Measurements from ENCODE around the gene NFU1.

Gene NFU1

GRCh38 chr2:69483024-69483423 is 45.8 kb upstream of the NFU1 start (continued):
- TF ChIP-seq ZNF501 (tag by site-specific recombination; IDR thresholded peaks at IDR 0.05): no peak
- no peak for TF ChIP-seq BCL6B (tag by site-specific recombination; IDR thresholded peaks at IDR 0.05)
- TF ChIP-seq GLIS1 (tag by site-specific recombination; IDR thresholded peaks at IDR 0.05): no peak
- no peak for TF ChIP-seq ZNF133 (tag by site-specific recombination; IDR thresholded peaks at IDR 0.05)
- TF ChIP-seq ZFHX2 (tag by site-specific recombination; conservative IDR thresholded peaks at IDR 0.05): no peak
- TF ChIP-seq ZNF394 (tag by site-specific recombination; IDR thresholded peaks at IDR 0.05; ENCODE audit: borderline replicate concordance): no peak
- TF ChIP-seq ZNF148 (tag by site-specific recombination; IDR thresholded peaks at IDR 0.05; ENCODE audit: borderline replicate concordance): no peak
- TF ChIP-seq CTCF (tag by site-specific recombination; IDR thresholded peaks at IDR 0.05): no peak

GRCh38 chr2:69482471-69482870 is 45.2 kb upstream of the NFU1 start:
- Histone ChIP-seq H3K9me3 (ENCODE audit: control insufficient read depth, insufficient read depth, low read depth, low read length) (no peaks in the 10 kb centered on the region), H3K4me1 (ENCODE audit: control insufficient read depth, insufficient read depth, low read length) (peaks cover 15% of the 10 kb centered on the region), H3K4me3 (ENCODE audit: low read depth, low read length) (no peak overlapping the region), H3K27ac (ENCODE audit: extremely low read depth, low read depth, low read length) (no peak overlapping the region), H3K36me3 (ENCODE audit: control insufficient read depth in 2 of 2, insufficient read depth in 1 of 2, low read length in 2 of 2) (no peaks in the 10 kb centered on the region; a peak in 1 of 3 replicates)
- POLR2A ChIA-PET: no interaction called here
- peak; percentile 87 for TF ChIP-seq ZBTB44 (tag by site-specific recombination; IDR thresholded peaks at IDR 0.05)
- peak; percentile 88 for TF ChIP-seq OSR2 (tag by site-specific recombination; IDR thresholded peaks at IDR 0.05)
- TF ChIP-seq MZF1 (tag by site-specific recombination; IDR thresholded peaks at IDR 0.05; ENCODE audit: borderline replicate concordance): peak; percentile 66; the same call in 1 of the 2 replicates
- TF ChIP-seq ZNF701 (tag by site-specific recombination; IDR thresholded peaks at IDR 0.05): no peak
- CTCF ChIA-PET: no interaction called here

- H3K27ac ChIP-seq (ENCODE audit: extremely low read depth, low read depth, low read length): no peak overlapping the region
- CTCF ChIA-PET: interaction anchor here (0.7 kb wide), 1 partner anchor 12 kb away, joined by 3 read pairs; no protein-coding TSS in a partner anchor
- no peak for TF ChIP-seq ZNF335 (tag by site-specific recombination; conservative IDR thresholded peaks at IDR 0.05)
- TF ChIP-seq ZSCAN30 (tag by site-specific recombination; IDR thresholded peaks at IDR 0.05): no peak
- no peak for TF ChIP-seq GLI2 (tag by site-specific recombination; IDR thresholded peaks at IDR 0.05; ENCODE audit: borderline replicate concordance, low read depth)
- no peak for TF ChIP-seq ZNF112 (tag by site-specific recombination; IDR thresholded peaks at IDR 0.05)
- no peak for TF ChIP-seq ZNF558 (tag by site-specific recombination; IDR thresholded peaks at IDR 0.05)
- no peak for TF ChIP-seq REST (tag by site-specific recombination; IDR thresholded peaks at IDR 0.05)
- no peak for TF ChIP-seq ZNF580 (tag by site-specific recombination; IDR thresholded peaks at IDR 0.05)
- TF ChIP-seq ELK4 (IDR thresholded peaks at IDR 0.05; ENCODE audit: borderline replicate concordance, low read depth, low read length): no peak
Observed at GRCh38 chr2:69481421-69481820, 44.2 kb upstream of the NFU1 start.

More at GRCh38 chr2:69481421-69481820, 44.2 kb upstream of the NFU1 start:
- Histone ChIP-seq H3K4me3 (ENCODE audit: low read depth, low read length) (no peak overlapping the region), H3K4me1 (ENCODE audit: control insufficient read depth, insufficient read depth, low read length) (peaks cover 15% of the 10 kb centered on the region), H3K9me3 (ENCODE audit: control insufficient read depth, insufficient read depth, low read depth, low read length) (no peaks in the 10 kb centered on the region), H3K36me3 (ENCODE audit: control insufficient read depth in 2 of 2, insufficient read depth in 1 of 2, low read length in 2 of 2) (no peaks in the 10 kb centered on the region; a peak in 1 of 3 replicates)
- POLR2A ChIA-PET: no interaction called here
